RPMI7951 (cell line): ENCODE measurements around the gene RAB3C. TPM values are rescaled to one million over a fixed set of nuclear protein-coding genes. Genes with fewer than 3 reads are reported as not detected.

ENCODE experiments used
- DNase-seq: peaks from one replicate; pipeline ENCODE4 v3.0.0-alpha.2; 2012; ENCODE audit warnings: low read depth
- total RNA-seq: library from RNA; depleted of rRNA; stranded (reverse); fragments of >200 nt; shearing (Covaris generic); gene quantifications from 2 replicates; pipeline ENCODE4 v1.2.3, GENCODE V29; 2014

RAB3C gene
- total RNA-seq, 1 experiment from 2014 or later = not detected

DNA sequence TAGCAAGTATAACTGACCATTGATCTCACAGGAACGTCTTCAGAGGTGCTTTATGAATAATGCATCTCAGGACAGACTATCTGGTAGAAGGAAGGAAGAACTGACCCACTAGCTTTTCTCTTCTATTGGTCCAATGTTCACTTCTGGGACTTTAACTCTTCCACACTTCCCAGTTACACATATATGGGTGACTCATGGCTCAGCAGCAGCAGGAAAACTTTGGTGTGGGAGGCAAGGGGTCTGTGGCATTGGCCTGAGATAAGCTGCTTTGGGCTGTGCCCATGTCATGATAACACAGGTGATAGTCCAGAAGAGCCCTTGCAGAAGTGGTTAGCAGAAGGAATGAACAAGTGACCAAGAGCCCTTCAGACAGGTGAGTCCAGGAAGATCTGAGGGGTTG is 148.8 kb downstream of the RAB3C start:
- no peak for DNase-seq

GRCh38 chr5:58735637-58736036 is 152.8 kb downstream of the RAB3C start:
- DNase-seq = no peak

DNA sequence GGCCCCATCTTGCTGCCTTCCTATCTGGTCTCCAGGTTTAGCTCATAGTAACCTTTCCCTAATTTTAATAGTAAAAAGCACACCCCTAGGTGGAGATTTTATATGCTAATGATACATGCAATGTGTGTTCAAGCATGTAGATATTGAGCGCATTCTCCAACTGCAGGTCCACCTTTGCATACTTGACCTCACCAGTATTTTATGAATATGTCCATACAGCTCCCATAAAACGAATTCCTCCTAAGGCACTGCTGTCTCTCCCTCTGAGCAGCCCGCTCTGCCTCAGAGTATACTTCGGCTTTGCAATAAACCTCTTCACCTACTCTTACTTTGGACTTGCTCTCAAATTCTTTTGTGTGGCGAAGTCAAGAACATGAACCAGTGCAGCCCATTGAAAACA is 153.3 kb downstream of the RAB3C start:
- no peak for DNase-seq

GRCh38 chr5:58737671-58738070 is 154.8 kb downstream of the RAB3C start:
- no peak for DNase-seq

DNA sequence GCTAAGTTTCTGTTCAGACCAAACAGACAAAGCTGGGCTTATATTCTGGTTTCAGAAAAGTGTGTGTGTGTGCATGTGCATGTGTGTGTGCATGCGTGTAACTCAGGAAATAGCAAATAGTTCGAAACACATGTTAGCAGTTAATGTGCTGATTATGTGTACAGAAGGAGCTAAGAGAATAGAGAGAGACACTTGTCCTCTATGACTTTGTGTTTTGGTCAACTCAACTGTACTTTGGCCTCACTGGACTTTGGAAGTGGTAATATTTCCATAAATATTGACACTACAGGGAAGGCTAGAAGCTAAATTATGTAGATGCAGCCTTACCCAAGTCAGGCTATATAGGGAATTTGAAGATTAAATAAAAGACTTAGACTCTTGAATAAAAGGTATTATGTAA is 155.5 kb downstream of the RAB3C start:
- DNase-seq = no peak

DNA sequence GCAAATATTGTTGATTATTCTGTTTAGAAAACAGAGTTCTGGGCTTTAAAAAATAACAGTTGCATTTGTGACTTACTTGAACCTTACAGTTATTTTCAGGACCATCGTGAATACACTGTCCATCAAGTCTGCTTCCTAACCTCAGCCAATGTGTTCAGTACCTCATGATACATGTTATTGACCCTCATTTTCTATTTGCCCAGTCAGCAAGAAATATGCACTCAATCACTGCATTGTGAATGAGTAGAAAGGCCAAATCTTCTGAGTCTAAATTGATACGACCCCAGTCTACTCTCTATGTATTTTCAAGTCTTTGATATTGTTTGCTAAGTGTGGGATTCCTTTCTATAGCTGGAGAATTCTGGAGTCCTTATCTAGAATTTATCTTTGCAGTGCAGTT is 156.2 kb downstream of the RAB3C start:
- no peak for DNase-seq

DNA sequence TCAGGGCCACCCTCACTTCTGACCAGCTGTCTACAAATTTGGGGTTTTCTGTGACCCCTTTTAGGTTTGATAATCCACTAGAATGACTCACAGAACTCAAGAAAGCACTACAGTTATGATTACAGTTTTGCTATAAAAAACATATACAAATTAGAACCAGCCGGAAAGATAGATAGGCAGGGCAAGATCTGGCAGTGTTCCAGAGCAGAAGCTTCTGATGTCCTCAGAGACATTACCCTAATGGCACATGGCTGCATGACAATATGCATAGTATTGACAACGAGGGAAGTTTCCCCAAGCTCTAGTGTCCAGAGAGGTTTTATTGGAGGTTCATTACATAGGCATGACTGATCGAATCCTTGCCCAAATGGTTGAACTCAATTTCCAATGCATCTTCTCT is 158.1 kb downstream of the RAB3C start:
- no peak for DNase-seq

DNA sequence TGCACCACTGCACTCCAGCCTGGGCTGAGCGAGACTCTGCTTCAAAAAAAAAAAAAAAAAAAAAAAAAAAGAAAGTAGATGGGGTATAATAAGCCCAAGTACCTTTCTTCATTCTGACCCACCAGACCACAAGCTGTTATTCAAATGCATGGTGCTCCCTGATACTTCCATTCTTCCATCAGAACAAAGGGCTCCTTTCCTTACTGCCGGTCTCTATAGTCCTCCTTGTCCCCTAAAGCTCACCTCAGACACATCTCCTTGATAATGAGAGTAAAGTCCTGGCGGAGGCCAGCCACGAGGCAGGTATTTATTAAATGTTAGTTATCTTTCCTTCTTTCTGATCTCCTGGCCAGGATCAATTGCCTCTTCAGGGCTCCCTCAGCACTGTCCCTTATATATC is 162.5 kb downstream of the RAB3C start:
- no peak for DNase-seq

DNA sequence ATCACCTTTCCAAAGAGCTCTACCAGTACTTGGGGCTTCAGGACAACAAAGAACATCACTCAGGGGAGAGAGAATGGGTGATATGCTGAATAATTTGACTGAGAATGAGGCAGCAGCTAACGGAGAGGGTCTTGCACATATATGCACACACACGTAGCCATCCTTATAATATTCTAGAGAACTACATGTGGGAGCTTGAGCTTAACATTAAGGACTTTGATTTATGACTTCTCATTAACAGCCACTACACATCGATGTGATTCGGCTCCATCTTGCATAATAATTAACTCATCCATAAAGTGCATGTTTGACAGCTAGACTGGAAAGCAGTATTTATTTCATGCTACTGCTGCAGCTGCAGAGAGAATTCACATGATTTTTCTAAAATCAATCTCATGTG is 163.4 kb downstream of the RAB3C start:
- no peak for DNase-seq

GRCh38 chr5:58750036-58750435 is 167.2 kb downstream of the RAB3C start:
- no peak for DNase-seq

DNA sequence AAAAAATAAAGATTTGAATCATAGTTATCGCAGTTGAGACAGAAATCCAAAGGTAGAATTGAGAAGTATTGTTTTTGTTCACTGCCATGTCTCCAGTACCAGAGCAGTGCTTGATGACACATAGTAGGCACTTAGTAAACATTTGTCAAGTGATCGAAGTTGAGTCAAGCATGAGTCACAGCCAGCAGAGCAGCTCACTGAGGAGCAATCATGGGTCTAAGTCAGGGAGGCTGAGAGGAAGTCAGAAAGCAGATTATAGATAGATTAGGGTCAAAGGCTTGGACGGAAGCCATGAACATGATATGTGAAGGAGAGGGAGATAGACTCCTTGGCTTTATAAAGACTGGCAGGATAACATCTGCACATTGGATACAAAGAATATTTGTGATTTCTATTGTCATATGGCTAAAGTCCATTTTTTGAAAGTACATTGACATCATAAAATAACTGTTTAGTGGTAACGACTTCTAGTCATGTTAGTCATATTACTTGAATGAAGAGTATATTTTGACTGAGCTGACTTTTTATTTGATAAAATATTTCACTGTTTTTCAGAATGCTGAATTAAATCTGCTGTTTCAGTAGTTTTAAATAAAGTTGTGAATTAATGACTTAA is 168.5 kb downstream of the RAB3C start:
- peak; percentile 85 for DNase-seq

DNA sequence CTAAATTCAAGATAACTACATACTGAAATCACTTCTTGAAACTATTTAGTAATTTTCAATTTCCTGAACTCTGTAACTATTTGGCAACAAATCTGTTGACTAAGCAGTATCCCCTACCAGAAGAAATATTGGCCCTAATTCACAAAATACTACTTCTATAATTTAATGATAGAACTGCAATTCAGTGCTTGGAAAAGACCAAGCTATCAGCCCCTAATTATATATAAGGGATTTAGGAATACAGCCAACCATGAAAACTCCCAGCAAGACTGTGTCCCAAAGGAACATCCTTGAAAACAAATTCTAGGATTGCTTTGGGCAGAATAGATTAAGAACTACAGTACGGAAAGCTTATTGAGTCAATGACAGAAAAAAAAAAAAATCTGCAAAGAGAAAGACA is 169.2 kb downstream of the RAB3C start:
- DNase-seq = no peak

- no peak for DNase-seq
These were observed 170.6 kb downstream of the RAB3C start for GRCh38 chr5:58753446-58753845.

GRCh38 chr5:58754250-58754649 is 171.4 kb downstream of the RAB3C start:
- no peak for DNase-seq

GRCh38 chr5:58755397-58755796 is 172.5 kb downstream of the RAB3C start:
- no peak for DNase-seq

GRCh38 chr5:58759745-58760144 is 176.9 kb downstream of the RAB3C start:
- peak; percentile 38 for DNase-seq

- DNase-seq = no peak
These were observed 177.3 kb downstream of the RAB3C start for GRCh38 chr5:58760222-58760621.

DNA sequence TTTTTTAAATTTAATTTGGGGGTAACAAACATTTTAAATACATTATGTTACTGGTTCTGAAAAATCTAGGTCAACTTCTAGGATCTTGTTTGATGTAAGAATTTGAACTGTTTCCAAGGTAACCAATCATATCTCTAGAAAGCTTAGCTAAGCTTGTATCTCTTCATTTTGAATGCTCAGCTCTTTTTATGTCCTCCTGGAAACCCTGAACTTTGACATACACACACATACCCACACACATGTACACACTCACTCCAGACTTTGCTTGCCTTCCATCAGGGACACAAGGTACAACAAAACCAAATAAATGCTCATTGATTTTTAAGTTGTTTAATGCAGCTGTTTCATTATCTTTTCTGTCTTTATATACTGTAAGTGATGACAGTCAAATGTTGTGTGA is 178.5 kb downstream of the RAB3C start:
- no peak for DNase-seq

GRCh38 chr5:58763390-58763789 is 180.5 kb downstream of the RAB3C start:
- no peak for DNase-seq

GRCh38 chr5:58764199-58764598 is 181.3 kb downstream of the RAB3C start:
- DNase-seq = no peak

DNA sequence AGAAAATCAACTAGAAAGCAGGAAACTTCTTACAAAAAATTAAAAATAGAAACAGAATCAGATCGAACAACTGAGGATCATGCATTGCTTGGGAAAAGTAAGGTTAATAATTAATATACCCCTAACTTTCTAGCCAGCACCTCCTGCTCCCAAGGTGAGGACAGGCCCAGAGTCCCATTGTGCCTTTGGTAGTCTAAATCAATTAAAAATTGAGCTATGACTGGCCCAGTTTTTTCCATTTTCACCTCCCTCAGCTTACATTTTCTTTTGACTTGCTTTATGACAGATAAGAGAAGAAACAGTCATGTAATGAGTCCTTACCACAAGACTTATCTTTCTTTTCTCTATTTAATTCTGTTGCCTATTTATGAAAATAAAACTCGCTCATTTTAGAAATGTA is 182.2 kb downstream of the RAB3C start:
- DNase-seq = no peak

DNA sequence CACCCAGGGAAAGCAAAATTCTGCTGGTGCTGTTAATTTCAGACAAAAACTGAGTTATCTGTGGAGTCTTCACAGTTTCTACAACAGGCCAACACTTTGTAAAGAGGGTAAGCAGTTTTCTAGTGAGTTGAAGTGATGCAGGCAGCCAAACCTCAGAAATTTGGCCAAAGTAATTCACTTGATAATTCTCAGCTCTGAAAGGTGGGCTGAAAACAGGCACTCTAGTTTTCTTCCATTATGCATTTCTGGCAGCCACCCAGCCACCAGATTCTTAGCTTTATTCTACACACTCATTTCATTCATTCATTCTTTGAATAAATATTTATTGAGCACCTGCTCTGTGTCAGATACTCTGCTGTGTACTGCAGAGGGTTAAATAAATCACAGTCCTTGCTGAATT is 184.2 kb downstream of the RAB3C start:
- DNase-seq = no peak

GRCh38 chr5:58770136-58770535 is 187.3 kb downstream of the RAB3C start:
- no peak for DNase-seq

- DNase-seq = no peak
These were observed 188.9 kb downstream of the RAB3C start for GRCh38 chr5:58771796-58772195.
